ENCODE measurements around the gene PHACTR4. TPM values are rescaled to one million over a fixed set of nuclear protein-coding genes. Genes with fewer than 3 reads are reported as not detected.

The PHACTR4 gene
- total and polyA plus RNA-seq, 10 of the 15 experiments (the other 5 are each of a cell fraction or from before 2014, with no cell fraction given), result 8.9 to 34.2 (median 12.5) TPM

DNA sequence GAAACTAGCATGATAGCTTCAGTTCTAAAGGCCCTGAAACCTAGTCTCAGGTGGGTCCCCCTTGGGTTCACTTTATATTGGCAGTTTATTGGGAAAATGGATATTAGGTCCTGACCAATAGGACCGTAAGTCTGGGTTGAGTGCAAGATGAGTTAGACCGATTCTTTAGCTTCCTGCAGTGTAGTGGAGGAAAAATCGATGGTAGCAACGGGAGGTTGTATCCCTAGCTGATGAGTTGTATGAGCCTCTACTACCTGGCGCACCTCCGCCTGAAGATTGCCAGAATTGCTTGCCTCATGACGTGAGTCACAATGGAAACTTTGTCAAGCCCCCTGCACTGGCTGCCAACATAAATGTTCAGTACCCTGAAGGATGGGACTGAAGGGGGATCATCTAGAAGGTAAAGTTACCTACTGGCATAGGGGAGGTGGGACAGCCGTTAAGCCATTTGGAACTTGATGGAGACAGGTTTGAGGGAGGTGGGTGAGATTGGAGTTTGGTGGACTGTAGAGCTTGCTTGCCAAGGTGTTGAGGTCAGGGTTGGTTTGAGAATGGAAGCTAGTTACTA is 140.2 kb downstream of the PHACTR4 start (continued):
- no peak for TF ChIP-seq NR2C1 (IDR thresholded peaks at IDR 0.05)
- TF ChIP-seq, protein P1, sequence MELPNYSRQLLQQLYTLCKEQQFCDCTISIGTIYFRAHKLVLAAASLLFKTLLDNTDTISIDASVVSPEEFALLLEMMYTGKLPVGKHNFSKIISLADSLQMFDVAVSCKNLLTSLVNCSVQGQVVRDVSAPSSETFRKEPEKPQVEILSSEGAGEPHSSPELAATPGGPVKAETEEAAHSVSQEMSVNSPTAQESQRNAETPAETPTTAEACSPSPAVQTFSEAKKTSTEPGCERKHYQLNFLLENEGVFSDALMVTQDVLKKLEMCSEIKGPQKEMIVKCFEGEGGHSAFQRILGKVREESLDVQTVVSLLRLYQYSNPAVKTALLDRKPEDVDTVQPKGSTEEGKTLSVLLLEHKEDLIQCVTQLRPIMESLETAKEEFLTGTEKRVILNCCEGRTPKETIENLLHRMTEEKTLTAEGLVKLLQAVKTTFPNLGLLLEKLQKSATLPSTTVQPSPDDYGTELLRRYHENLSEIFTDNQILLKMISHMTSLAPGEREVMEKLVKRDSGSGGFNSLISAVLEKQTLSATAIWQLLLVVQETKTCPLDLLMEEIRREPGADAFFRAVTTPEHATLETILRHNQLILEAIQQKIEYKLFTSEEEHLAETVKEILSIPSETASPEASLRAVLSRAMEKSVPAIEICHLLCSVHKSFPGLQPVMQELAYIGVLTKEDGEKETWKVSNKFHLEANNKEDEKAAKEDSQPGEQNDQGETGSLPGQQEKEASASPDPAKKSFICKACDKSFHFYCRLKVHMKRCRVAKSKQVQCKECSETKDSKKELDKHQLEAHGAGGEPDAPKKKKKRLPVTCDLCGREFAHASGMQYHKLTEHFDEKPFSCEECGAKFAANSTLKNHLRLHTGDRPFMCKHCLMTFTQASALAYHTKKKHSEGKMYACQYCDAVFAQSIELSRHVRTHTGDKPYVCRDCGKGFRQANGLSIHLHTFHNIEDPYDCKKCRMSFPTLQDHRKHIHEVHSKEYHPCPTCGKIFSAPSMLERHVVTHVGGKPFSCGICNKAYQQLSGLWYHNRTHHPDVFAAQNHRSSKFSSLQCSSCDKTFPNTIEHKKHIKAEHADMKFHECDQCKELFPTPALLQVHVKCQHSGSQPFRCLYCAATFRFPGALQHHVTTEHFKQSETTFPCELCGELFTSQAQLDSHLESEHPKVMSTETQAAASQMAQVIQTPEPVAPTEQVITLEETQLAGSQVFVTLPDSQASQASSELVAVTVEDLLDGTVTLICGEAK (IDR thresholded peaks at IDR 0.05; ENCODE audit: borderline replicate concordance), result no peak
- no peak for TF ChIP-seq PAX8 (IDR thresholded peaks at IDR 0.05)
- no peak for TF ChIP-seq POLR2AphosphoS5 (IDR thresholded peaks at IDR 0.05; ENCODE audit: low read length)
- TF ChIP-seq, protein P2, sequence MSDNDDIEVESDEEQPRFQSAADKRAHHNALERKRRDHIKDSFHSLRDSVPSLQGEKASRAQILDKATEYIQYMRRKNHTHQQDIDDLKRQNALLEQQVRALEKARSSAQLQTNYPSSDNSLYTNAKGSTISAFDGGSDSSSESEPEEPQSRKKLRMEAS (IDR thresholded peaks at IDR 0.05; ENCODE audit: low read depth, low read length), result no peak
- TF ChIP-seq ZNF384 (IDR thresholded peaks at IDR 0.05; ENCODE audit: borderline replicate concordance, low read depth, low read length), result no peak
- no peak for TF ChIP-seq BCLAF1 (IDR thresholded peaks at IDR 0.05)
- TF ChIP-seq RCOR1 (conservative IDR thresholded peaks at IDR 0.05; ENCODE audit: low read depth, low read length), result no peak
- no peak for TF ChIP-seq IKZF2 (IDR thresholded peaks at IDR 0.05)
- TF ChIP-seq BMI1 (IDR thresholded peaks at IDR 0.05; ENCODE audit: borderline replicate concordance), result no peak; the same call in 1 of the 2 replicates
- no peak for TF ChIP-seq CBX3 (IDR thresholded peaks at IDR 0.05; ENCODE audit: borderline replicate concordance, low read depth)
- TF ChIP-seq ZNF24 (IDR thresholded peaks at IDR 0.05), result no peak
- no peak for TF ChIP-seq NFXL1 (IDR thresholded peaks at IDR 0.05; ENCODE audit: borderline replicate concordance)
- no peak for TF ChIP-seq ZBTB33 (IDR thresholded peaks at IDR 0.05)
- TF ChIP-seq JUNB (IDR thresholded peaks at IDR 0.05), result no peak
- TF ChIP-seq, protein P3, sequence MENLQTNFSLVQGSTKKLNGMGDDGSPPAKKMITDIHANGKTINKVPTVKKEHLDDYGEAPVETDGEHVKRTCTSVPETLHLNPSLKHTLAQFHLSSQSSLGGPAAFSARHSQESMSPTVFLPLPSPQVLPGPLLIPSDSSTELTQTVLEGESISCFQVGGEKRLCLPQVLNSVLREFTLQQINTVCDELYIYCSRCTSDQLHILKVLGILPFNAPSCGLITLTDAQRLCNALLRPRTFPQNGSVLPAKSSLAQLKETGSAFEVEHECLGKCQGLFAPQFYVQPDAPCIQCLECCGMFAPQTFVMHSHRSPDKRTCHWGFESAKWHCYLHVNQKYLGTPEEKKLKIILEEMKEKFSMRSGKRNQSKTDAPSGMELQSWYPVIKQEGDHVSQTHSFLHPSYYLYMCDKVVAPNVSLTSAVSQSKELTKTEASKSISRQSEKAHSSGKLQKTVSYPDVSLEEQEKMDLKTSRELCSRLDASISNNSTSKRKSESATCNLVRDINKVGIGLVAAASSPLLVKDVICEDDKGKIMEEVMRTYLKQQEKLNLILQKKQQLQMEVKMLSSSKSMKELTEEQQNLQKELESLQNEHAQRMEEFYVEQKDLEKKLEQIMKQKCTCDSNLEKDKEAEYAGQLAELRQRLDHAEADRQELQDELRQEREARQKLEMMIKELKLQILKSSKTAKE (IDR thresholded peaks at IDR 0.05; ENCODE audit: low read depth, poor library complexity, severe bottlenecking), result no peak
- TF ChIP-seq KDM1A (IDR thresholded peaks at IDR 0.05; ENCODE audit: borderline replicate concordance), result no peak
- TF ChIP-seq GABPA (IDR thresholded peaks at IDR 0.05; ENCODE audit: low read depth), result no peak
- TF ChIP-seq EP300 (IDR thresholded peaks at IDR 0.05; ENCODE audit: borderline replicate concordance in 1 of 2, control insufficient read depth in 1 of 2, low read depth in 2 of 2, low read length in 2 of 2), result no peak
- TF ChIP-seq POLR2A (IDR thresholded peaks at IDR 0.05; ENCODE audit: low read depth, low read length), result peak; percentile 79
